Measurements from ENCODE around the gene ZNF565.
"Not testable (repeated sequence)": the region's sequence is repeated elsewhere in the genome, so short reads cannot be mapped to it uniquely, and the experiment has no call there.

The ZNF565 gene

DNA sequence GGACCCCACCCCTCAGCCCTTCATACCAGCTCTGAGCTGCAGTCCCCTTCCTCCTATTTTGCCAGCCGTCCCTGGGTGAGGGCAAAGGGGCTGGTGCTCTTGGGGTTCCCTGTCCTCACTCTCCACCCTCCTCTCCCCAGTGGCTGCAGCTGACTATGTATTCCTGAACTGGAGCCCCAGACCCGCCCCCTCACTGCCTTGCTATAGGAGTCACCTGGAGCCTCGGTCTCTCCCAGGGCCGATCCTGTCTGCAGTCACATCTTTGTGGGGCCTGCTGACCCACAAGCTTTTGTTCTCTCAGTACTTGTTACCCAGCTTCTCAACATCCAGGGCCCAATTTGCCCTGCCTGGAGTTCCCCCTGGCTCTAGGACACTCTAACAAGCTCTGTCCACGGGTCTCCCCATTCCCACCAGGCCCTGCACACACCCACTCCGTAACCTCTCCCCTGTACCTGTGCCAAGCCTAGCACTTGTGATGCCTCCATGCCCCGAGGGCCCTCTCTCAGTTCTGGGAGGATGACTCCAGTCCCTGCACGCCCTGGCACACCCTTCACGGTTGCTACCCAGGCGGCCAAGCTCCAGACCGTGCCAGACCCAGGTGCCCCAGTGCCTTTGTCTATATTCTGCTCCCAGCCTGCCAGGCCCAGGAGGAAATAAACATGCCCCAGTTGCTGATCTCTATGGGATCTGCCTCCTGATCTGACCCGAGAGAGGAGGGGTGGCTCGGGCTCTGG, 64.6 kb downstream of the ZNF565 start:
- DNase-seq, result no peak

DNA sequence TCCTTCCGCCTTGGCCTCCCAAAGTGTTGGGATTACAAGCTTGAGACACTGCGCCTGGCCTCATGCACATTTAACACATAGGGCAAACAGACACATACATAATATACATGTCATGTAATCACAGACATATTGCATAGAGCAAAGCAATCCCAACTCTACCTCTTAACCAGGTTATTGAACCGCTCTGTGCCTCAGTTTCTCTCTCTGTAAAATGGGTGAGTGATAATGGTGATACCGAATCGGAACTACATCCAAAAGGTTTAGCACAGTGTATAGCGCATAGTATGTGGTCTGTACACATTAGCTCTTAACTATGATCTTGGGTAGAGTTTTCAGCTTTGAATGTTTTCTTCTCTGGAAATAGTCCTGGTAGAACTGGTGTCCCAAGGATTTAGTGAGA, 69.8 kb downstream of the ZNF565 start:
- no peak for DNase-seq

DNA sequence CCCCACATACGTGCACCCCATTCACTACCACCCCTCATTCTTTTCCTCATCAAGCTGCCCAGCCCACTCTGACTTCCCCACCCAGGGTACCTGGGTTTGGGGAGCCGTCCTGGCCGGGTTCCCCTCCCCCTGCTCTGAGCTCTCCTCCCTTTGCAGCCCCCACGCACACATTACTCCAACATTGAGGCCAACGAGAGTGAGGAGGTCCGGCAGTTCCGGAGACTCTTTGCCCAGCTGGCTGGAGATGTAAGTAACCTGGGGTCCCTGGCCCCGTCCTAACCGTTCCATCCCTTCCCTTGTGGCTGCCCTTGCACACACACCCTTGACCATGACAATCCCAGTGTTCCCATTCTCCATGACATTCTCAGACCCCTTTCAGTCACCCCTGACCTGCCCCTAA, 72.0 kb downstream of the ZNF565 start:
- DNase-seq, result no peak

DNA sequence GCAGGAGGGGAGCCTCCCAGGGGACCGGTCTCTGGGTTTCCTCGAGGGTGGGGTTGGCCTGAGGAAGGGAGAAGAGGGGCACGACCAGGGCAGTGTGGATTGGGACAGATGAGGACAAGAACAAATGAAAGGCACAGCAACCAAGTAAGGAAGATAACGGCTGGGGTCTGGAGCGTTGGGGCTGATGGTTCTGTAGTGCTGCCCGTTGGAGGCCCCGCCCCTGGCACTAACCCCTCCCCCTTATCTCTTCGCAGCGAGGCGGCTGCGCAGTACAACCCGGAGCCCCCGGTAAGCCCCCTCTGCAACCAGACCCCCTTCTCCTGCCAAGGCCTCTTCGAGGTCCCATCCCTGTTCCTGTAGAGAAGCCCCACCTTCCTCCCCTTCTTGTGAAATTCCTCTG, 72.4 kb downstream of the ZNF565 start:
- no peak for DNase-seq

DNA sequence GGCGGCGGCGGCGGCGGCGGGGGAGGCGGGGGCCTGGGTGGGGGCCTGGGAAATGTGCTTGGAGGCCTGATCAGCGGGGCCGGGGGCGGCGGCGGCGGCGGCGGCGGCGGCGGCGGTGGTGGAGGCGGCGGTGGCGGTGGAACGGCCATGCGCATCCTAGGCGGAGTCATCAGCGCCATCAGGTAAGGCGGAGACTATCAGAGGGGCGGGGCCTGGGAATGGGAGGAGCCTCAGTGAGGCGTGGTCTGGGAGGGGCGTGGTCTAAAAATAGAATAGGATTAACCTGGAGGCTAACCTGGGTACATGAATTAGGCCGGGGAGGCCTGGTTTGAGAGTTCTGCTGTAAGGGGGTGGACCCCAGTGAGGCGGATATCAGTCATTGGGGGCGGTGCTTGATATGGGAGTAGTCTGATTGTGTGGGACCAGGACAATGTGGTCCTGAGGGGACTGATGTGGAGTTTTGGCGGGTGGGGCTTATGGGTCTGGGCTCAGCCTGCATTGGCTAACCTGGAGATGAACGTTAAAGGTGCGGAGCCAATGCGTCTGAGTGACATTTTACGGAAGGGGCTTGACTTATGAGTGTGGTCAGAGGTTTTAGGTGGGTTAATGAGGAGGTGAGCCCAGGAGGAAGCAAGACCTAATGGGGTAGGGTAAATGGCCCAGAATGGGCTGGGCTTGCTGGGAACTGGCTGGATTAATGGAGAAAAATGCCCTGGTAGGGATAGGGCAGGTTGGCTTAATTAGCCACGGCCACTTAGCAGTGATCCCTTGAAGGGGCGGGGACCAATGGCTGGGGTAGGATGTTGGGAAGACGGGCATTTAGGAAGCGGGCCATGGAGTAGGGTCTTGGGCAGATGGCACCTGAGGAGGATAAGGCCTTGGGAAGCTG, 73.2 kb downstream of the ZNF565 start:
- peak; percentile 26 for DNase-seq

DNA sequence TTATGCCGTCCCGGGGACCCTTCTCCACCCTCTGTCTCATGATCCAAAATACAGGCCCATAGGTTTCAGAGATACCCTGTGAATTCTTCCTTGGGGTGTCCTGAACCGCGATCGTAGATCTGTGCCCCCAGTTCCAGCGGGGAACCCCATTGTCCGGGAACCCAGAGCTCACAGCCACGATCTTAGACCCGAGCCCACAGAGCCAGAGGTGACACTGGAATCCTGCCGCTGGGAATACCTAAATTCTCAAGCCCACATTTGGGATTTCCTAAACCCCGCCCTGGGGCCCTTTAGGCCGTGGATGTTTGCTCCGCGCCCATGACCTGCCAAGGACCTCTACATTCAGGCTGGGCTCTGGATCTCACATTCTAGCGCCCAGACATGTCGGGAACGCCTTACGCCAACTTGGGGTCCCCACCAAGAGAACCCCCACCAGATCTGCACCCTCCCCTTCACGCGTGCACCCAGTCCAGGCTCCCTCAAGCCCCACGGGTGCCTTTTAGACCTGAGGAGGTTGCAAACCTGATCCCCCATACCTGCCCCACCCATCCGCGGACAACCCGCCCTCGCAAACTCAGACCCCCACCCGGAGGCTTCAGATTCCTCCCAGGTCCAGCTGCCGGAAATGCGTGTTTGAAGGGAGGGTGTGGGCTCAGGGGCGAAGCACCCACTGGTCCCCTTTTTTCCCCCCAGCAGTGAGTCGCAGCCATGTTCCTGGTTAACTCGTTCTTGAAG, 74.0 kb downstream of the ZNF565 start:
- no peak for DNase-seq

DNA sequence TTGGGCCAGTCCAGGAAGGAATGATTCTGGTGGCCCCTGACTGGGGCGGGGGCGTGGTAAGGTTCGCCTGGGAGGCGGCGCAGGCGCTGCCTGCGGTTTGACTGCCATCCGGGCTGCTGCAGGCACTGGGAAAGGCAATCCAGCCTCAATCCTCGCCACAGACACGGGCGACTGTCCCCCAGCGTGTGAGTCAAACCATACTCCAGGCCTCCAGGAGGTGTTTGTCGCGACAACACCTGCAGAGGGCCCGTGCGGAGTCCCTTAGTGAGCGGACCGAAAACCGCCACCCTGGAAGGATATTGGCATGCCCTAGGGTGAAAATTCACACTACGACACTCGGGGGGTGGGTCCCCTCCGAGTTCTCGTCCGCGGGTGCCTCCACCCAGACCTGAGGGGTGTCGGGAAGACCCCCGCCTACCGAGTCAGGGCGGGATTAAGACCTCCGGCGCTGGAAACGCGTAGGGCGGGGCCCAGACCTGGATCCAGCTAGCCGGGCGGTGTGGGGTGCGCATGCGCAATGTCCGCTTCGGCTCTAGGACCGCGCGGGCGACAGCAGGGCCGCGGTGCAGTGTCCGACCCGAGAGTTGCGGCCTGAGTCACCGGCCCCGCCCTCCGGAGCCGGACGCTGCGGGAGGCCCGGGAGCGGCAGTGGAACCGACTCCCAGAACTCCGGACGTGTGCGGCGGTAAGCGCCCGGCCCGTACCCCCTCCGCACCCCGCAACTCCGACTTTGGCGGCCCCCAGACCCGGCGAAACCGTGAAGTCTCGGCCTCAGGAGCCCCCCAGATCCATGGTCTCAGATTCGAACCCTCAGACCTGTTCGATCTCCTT, 74.8 kb downstream of the ZNF565 start, which contains the start of gene CAPNS1:
Gene CAPNS1, plus strand, starts transcription at position 594 of the 831 bp plus-strand sequence. CDS start 946 bp downstream, outside the sequence.
- peak; percentile 78 for DNase-seq

DNA sequence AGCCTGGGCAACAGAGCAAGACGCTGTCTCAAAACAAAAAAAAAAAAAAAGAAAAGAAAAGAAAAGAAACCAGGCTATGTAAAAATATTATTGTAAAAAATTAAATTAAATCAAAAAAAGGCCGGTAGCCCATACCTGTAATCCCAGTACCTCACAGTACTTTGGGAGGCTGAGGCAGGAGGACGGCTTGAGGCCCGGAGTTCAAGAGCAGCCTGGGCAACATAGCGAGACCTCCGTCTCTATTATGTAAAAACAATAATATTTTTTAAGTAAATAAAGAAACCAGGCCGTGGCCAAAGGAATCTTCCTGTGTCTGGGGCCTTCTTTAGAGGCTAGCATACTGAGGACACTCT, 75.4 kb downstream of the ZNF565 start:
- DNase-seq, result no peak

DNA sequence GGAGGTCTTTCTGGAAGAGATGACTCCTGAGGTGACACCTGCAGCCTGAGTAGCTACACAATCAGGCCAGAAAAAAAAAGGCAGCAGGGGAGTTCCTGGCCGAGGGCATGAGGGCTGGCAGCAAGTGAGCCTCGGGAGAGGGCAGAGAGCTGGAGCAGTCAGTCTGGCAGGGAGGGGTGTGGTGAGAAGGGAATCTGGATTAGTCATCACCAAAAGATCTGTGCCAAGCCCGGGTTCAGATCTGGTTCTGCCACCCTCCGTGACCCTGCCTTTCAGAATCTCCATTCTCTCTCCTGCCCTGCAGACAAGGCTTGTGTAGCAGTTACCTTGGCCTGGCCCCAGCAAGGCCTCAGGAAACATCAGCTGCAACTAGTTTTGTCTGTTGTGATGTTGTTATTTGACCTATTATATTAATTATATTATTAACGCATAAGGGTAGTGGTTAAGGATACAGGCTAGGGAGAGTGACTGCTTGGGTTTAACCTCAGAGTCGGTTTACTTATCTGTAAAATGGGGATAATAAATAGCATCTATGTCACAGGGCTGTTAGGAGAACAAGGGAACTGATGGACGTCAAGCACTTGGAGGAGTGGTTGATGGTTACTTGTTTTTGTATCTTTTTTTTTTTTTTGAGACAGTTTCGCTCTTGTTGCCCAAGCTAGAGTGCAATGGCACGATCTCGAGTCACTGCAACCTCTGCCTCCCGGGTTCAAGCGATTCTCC, 77.3 kb downstream of the ZNF565 start:
- no peak for DNase-seq

DNA sequence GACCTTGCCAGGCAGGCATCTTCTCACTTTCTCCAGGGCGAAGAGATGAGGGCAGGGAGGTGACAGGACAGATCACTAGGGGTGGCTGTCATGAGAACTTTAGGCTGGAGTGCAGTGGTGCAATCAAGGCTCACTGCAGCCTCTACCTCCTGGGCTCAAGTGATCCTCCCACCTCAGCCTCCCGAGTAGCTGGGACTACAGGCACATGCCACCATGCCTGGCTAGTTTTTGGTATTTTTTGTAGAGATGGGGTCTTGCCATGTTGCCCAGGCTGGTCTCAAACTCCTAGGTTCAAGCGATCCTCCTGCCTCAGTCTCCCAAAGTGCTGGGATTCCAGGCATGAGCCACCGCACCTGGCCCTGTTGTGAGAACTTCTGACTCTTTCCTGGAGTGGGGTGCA, 79.6 kb downstream of the ZNF565 start:
- DNase-seq, result not testable (repeated sequence)

Data from NCI-H1048 (cell line).